GM18520 (cell line): ENCODE results near the gene BRAF.
"Not testable (repeated sequence)": the region's sequence is repeated elsewhere in the genome, so short reads cannot be mapped to it uniquely, and the experiment has no call there.

Source experiments
- ATAC-seq: cut with Tn5 transposase; IDR thresholded peaks from one replicate; pipeline ENCODE4 v1.9.1; 2021; ENCODE audit not compliant: unreplicated experiment

The BRAF gene

DNA sequence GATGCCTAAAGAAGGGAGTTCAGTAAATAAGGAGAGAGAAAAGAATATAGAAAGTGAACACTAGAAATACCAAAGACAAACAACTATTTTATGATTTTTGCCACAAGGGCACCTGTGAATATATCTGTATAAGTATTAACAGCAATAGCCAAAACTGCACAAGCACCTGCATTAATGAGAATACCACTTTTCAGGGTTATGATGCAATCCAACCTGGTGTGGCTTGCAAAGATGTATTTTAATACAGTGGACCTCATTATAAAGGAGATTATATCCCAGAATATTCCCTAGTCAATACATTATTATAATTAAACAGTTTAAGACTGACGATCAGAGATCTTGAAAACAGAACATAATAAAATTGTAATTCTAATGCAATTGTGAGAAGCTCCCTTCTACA is 4.0 kb downstream of the BRAF start:
- no peak for ATAC-seq

DNA sequence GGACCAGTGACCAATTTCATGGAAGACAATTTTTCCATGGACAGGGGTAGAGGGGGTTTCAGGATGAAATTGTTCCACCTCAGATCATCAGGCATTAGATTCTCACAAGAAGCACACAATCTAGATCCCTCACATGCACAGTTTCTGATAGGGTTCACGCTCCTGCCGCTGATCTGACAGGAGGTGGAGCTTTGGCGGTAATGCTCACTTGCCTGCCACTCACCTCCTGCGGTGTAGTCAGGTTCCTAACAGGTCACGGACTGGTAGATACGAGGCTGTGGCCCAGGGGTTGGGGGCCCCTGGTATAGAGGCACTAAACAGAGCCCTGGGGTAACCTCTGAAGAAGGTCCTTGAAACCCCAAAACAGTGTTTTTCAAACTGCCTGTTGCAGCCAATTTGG is 6.5 kb downstream of the BRAF start:
- ATAC-seq: no peak

DNA sequence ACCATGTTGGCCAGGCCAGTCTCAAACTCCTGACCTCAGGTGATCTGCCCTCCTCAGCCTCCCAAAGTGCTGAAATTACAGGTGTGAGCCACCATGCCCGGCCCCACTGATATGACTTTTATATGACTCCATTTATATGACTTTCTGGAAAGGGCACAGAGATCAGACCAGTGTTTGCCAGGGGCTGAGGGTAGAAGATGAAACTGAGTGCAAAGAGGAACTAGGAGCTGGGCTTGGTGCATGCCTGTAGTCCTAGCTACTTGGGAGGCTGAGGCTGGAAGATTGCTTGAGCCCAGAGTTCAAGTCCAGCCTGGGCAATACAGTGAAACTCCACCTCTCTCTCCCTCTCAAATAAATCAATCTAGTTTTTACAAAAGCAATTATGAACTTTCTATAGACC is 7.5 kb downstream of the BRAF start:
- no peak for ATAC-seq

DNA sequence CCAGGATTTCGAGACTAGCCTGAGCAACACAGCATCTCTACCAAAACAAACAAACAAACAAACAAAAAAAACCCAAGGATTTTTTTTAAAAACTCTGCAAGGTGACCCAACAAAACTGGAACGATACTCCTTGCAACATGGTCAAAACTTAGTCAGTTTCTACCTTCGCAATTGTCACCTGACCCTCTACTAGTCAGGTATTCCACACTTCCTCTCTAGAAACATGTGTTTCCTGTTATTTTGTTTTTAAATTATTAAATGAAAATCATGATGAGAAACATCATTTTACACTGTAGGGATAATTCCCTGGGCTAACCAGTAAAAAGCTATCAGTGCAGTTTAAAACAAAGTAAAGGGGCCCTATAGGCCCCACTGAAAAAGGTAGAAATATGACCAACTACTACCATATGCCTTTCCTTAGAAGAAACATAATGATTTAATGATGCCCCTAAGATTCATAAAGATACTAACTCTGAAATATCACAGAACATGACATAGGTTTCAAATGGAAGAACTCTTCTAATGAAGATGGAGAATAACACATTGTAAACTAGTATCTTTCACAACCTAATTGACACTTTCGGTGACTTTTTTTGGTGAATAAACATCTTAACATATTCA is 8.7 kb downstream of the BRAF start:
- ATAC-seq: no peak

DNA sequence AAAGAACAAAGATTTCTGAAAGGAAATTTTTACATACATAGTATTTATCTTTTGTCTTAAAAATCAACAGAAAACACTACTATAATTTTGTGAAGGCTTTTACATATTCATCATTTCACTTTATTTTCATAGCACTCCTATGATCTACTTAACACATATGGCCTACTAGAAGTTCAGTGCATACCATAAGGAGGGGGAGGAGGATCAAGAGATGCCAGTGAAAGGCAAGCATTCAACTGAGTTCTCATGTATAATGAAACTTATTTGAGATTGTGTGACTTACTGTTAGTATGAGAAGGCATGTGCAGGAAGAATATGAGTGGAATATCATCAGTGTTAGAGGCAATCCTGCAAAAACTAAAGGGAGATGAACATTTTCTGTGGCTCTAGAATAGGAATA is 10.6 kb downstream of the BRAF start:
- no peak for ATAC-seq

DNA sequence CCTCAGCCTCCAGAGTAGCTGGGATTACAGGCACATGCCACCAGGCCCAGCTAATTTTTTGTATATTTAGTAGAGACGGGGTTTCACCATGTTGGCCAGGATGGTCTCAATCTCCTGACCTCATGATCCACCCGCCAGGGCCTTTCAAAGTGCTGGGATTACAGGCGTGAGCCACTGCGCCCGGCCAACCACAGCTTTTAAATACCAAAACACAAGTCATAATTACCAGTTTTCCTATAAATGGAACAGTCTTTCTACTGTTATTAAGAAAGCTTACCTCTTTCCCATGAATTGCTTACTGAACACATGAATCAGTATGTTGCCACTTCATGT is 11.2 kb downstream of the BRAF start:
- not testable (repeated sequence) for ATAC-seq

DNA sequence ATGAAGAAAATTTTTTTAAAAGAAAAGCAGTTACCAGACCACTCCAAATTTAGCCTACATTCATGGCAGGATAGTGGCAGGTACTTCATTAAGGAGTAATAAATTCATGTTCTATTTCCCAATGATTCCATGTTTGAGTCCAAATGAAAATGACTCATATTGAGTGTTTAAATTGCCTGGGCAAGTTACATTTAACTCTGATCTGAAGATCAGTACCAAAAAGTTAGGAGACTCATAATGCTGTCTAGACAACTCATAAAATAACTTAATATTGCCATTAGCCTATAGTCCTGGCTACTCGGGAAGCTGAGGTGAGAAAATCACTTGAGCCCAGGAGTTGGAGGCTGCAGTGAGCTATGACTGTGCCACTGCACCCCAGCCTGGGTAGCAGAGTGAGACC is 13.0 kb downstream of the BRAF start:
- ATAC-seq: no peak

DNA sequence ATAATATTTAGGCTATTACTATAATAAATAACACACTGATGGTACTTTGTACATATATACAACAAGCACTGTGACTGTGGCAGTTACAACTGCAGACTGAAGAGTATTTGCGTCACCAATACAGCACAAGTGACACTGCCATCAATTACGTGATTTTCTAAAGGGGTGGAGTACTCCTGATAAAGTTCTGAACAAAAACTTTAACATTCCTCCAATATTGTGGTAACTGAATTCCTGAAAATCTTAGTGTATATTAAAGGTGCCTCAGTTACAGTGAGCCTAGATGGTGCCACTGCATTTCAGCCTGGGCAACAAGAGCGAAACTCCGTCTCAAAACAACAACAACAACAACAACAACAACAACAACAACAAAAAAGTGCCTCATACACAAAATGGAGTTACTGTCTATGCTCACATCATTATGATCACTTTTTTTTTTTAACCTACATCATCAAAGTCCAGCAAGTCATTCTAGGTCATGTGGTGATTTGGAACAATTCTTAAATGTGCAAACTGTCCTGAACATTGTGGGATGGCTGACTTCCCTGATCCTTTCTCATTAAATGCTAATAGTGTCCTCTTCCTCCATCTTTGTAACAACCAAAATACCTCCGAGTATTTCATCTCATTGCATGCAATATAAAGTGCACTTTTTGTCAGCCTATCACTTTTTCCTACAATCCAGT is 15.1 kb downstream of the BRAF start:
- no peak for ATAC-seq

DNA sequence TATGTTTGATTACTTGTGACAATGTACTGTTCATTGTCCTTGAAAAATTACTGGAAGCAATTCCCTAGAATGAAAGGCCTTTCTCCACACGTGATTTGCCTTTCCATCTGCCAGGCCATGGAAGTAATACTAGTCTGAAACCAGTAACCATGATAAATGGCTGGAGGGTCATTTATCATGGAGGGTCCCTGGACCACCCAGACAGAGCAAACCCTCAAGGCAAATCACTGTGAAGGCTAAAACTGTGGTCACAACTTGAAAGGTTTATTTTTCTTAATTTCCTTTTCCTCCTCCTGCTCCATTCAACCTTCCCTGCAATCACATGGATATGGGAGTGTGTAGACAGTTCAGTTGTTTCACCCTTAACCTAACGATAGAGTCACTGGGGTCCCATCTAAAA is 16.4 kb downstream of the BRAF start:
- no peak for ATAC-seq

DNA sequence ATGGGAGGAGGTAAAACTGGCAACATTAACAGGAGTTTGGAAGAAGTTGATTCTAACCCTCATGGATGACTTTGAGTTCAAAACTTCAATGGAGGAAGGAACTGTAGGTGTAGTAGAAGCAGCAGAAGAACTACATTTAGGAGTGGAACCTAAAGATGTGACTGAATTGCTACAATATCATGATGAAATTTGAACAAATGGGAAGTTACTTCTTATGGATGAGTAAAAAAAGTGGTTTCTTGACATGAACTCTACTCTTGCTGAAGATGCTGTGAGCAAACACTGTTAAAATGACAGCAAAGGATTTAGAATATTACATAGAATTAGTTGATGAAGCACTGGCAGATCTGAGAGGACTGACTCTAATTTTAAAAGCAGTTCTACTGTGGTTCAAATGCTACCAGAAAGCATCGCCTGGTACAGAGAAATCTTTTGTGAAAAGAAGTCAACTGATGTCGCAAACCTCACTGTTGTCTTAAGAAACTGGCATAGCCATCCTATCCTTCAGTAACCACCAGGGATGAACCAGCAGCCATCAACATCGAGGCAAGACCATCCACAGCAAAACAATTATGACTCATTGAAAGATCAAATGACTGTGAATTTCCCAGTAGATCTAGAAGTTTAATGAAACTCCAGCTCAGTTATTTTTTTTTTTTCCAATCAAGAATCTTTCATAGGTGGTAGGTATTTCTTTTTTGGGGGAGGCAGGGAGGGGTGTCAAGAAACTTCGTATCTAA is 20.8 kb downstream of the BRAF start:
- no peak for ATAC-seq

DNA sequence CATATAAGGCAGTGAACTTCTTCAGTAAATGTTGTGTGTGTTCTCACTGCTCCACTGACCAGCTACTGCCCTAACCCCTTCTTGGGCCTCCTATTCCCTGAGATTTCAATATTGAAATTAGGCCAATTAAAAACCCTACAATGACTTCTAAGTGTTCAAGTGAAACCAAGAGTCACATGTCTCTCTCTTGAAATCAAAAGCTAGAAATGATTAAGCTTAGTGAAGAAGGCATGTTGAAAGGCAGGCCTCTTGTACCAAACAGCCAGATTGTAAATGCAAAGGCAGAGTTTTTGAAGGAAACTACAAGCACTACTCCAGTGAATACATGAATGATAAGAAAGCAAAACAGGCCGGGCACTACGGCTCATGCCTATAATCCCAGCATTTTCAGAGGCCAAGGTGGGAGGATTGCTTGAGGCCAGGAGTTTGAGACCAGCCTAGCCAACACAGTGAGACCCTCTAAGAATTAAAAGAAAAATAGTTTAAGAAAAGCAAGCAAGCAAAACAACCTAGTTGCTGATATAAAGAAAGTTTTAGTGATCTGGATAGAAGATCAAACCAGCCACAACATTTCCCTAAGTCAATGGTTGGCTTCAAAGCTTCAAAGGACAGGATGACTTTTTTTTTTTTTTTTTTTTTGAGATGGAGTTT is 22.3 kb downstream of the BRAF start:
- ATAC-seq: peak; percentile 55

DNA sequence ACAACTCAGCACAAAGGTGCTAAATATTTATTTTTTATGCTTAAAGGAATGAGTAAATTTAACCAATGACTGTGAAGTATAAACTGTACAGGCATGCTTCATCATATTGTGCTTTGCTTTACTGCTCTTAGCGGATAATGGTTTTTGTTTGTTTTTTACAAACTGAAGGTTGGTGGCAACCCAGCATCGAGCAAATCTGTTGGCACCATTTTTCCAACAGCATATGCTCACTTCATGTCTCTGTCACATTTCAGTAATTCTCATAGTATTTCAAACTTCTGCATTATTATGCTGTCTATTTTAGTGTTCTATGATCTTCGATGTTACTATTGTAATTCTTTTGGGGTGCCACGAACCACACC is 22.8 kb downstream of the BRAF start:
- no peak for ATAC-seq

DNA sequence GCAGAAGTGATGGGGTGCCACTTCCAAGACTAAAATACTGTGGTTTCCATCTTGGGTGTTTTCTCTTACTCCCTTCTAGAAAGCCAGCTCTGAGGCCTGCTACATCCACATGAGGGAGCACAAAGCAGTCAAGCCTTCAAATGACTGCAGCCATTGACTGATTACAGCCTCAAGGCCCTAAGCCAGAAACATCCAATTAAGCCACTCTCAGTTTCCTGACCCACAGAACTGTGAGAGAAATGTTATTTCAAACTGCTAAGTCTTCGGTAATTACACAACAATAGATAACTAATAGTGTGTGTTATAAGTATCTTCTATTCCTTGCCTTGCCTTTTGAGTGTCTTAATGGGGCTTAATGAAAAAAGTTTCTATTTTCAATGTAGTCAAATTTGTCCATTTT is 24.8 kb downstream of the BRAF start:
- no peak for ATAC-seq

DNA sequence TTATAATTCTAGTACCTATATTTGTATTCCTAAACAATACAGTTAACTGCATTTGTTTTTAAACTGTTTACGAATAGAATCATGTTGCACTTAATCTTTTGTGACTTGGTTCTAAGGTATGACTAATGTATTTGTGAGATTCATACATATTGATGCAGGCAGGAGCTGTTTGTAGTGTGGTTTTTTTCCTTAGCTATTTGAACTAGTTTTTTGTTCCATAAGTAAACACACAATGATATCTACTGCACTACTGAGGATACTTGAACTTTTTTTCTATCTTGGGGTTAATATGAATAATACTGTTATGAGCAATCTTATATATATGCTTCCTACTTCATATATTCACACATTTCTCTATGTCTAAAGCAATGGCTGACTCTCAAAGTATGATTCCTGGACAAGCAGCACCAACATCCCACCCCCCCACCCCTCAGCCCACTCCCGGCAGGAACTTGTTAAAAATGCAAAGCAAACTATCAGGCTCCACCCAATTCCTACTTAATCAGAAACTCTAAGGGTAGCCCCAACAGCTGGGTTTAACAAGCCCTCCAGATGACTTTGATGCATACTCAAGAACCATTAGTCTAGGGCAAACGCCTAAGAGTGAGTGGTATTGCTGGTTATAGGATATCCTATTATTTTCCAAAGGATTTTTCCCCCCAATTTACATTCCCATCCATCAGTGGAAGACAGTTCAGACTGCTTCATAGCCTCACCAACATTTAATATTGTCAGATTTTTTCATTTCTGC is 25.8 kb downstream of the BRAF start:
- ATAC-seq: no peak

DNA sequence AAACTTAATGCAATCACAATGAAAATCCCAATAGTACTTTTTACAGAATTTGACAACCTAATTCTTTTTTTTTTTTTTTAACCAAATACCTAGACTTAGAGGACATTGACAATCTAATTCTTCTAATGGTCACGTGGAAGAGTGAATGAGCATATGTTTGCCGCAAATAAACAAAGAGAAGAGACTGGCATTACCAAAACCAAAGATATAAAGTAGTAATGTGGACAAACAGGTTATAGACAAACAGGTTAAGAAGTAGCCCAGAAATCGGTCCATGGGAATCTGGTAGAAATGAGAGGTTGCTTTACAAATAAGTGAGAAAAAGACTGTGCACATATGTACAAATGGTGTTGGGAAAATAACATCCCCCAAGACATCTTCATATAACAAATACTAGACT is 27.7 kb downstream of the BRAF start:
- ATAC-seq: no peak

DNA sequence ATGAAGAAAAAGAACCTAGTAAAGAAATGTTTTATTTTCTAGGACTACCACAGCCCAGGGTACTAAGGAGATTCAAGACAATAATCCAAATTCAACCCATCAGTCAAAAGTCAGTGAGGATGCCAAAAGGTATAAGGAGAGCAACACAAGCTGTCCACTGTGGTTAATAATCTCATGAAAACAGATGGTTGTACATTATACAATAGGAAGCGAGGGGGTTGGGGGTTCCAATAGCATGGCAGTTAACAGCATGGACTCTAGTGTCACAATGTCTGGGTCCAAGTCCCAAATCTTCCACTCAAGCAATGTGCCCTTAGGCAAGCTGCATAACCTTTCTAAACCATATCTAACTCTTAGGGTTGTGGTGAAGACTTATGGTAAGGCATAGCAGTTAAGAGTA is 35.1 kb downstream of the BRAF start:
- ATAC-seq: no peak

DNA sequence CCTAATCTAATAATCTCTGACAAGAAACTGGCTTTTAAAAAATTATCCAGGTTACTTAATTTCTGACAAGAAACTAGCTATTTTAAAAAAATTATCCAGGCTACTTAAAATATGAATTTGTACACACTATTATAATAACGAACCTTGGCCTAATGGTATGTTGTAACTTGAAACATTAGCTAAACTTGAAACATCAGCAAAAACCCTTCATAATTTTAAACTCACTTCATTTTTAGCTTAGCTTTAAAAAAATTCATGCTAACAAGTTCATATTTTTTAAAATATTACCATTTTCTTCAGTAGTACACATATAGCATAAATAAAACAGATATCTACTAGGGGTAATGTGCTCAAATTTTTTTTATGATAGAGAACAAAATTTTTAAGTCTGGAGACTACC is 35.6 kb downstream of the BRAF start:
- no peak for ATAC-seq

DNA sequence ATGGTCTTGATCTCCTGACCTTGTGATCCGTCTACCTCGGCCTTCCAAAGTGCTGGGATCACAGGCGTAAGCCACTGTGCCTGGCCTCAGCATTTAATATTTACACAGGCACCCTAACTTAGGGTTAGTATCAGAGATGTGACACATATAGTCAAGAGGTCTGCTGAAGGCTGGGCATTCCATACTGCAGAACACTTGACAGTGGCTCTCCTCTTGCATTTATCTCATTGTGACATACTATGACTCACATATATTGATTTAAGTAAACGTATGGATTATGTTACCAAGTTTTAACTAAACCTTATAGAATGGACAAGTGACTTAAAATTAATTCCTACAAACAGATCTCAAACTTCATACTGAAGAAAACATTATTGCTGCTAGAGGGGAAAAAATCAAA is 36.6 kb downstream of the BRAF start:
- ATAC-seq: no peak

DNA sequence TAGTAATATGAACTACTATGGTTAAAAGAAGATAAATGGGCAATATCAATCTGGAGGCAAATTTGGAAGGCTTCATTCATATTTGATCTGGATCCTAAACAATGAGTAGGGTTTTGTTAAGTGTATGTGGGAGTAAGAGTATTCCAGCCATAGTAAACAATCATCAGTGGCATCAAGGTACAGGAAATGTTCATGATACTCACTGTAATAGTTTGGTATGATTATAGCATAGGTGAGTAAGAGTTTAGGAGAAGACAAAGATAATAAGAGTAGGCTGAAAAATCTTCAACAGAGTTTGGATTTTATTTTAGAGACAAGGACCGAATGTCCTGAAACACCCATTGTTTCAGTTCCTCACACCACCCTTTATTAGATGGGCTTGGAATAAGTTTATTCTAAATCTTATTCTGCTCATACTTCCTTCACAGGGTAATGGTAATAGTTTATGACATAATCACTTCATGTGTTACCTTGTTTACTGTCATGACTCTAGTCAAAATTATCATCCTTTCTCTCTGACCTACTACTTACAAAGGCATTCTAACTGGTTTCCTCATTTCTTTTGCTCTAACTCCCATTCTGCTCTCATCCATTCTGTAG is 38.9 kb downstream of the BRAF start:
- no peak for ATAC-seq

DNA sequence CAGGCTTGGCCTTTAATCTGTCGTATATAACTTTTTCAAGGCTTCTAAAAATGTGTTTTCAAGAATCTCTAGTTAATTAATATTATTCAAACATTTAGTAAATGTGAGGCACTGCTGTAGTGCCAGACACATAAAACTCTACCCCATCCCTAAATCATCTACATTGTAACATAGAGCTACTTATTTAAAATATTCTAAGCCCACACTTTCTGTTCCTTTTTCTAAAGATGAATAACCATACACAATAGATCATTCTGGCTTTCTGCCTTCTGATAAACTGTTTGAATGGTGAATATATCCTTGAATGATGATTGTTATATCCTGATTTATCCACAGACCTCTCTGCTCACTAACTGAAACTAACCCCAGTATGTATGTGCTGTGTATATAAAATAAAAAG is 41.4 kb downstream of the BRAF start:
- no peak for ATAC-seq

DNA sequence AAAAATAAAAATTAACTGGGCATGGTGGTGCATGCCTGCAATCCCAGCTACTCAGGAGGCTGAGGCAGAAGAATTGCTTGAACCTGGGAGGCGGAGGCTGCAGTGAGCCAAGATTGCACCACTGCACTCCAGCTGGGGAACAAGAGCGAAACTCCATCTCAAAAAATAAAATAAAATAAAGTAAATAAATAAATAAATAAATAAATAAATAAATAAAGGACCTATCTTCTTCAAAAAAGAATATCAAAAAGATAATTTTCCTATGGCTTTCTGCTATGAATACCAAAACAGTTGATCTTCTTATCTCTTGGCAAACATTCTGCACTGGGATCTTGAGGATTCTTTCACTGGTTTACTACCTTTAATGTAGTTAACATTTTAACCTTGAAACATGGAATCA is 41.9 kb downstream of the BRAF start:
- not testable (repeated sequence) for ATAC-seq
